Ammon's horn (tissue), 1 donor: ENCODE results near the gene VTN.

Source experiments
- DNase-seq: peaks from one replicate; pipeline ENCODE4 v3.0.0-alpha.2; 2016; ENCODE audit warnings: low spot score

VTN gene

DNA sequence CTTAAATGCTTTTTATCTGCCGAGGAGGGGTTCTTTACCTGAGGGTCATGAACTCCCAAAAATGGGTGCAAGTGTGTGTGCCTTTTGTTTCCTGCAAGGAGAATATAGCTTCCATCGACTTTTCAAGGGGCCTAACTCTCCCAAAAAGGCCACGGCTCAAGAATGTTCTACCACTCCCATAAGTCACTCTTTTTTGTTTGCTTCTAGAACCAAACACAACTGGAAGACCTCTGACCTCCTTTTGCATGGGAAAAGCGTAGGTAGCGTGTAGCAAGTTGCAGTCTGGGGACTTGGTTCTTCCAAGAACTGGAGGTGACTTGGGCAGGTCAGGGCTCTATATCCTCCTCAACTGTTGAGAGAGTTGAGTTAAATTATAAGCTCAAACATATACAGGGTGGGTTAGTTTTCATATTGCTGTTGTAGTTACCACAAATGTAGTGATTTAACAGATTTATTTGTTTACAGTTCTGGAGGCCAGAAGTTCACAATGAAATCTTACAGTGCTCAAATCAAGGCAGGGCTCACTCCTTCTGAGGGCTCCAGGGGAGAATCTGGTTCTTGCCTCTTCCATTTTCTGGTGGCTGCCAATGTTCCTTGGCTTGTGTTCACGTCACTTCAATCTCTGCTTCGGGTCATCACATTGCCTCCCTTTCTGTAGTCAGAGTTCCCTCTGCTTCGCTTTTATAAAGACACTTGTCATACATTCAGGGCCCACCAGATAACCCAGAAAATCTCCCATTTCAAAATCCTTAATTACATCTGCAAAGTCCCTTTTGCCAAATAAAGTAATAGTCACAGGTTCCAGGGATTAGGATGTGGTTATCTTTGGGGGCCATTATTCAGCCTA is 49.7 kb downstream of the VTN start:
- no peak for DNase-seq

DNA sequence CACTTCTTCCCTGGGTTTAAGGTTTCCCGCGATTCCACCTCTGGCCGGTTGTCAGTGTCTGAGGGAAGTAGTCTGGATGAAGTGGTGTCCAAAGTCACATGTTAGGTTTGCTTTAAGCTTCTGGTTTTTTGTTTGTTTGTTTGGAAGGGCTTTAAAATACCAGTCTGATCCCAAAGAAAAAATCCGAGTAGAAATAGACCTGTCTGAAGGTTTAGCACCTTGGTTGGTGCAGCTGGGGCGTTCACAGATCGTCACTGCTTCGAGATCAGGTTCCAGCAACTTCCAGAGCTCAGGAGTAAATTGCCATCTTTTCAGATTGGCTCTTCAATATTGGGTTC is 50.5 kb downstream of the VTN start:
- no peak for DNase-seq

DNA sequence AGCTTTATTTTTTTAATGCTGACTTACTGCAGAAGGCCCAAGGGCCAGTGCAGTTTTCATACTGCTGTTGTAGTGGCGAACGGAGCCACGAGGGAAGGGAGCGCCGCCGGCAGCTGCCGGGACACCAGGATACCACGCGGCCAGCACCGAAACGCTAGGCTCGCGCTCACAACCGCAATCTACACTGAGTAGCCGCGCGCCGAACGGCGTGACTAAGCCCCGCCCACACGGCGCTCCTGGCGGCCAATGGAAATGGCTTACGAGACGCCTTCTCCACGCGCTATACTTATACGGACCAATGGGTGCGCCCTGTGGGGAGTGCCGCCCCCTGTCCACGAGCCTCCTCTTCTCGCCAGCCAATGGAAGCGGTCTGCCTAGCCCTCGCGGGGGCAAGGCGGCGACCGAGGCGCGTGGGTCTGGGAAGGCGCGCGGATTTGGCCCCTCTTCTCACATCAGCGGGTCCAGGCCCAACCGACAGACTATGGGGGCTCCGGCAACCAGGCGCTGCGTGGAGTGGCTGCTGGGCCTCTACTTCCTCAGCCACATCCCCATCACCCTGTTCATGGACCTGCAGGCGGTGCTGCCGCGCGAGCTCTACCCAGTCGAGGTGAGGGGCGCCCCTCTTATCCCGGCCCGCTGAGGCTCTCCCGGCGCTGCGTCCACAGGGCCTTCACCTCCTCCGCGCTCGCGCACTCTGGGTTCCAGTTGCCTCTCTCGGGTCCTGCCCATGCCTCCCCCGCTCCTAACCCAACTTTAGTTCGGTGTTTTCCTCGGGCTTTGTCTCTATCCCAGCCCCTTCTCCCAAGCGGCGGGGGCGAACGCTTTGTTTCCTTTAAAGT is 51.1 kb downstream of the VTN start, which contains the start of gene TMEM97:
TMEM97 (plus strand) TSS at position 442 of the 839 bp plus-strand sequence; CDS start at position 482, 40 bp downstream.
- DNase-seq = peak; percentile 99

DNA sequence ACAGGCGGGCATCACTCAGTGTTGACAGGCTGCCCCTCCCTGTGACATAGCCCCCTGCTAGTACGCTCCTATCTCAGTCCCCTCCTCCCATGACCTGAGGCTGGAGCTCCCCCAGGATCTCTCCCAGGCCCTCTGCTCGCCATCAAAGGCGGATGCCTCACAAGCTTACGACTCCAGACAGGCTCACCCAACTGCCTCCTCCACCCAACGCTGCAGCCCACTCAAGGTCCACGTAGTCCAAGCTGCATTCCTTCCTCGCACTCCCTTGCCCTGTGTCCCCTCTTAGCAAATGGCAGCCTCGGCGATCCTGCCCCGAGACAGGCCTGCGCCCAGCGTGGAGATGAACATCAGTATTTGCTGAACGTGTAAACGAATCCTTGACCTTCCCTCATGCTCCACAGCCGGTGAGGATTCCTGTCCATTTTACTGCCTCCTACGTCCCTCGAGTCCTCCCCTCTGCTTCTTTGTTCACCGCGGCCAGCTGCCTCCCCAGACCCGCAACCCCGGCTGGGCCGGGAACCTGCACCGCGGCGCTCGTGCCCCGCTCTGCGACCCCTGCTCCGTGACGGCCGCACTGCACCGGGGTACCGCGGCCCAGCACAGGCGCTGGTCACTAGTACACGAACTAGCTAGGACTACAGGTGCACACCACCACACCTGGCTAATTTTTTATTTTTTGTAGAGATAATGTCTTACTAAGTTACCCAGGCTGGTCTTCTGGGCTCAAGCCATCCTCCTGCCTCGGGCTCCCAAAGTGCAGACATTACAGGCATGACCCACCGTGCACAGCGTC is 51.9 kb downstream of the VTN start:
- DNase-seq = no peak
